Measurements from ENCODE around the gene CD48.
"Not testable (repeated sequence)": the region's sequence is repeated elsewhere in the genome, so short reads cannot be mapped to it uniquely, and the experiment has no call there.

The CD48 gene

GRCh38 chr1:160708801-160709200 is 2.8 kb downstream of the CD48 start:
- no peak for TF ChIP-seq CTCF (IDR thresholded peaks at IDR 0.05; ENCODE audit: low read depth, low read length, missing control alignments)
- DNase-seq (ENCODE audit: low read depth), result no peak
- peak overlapping the region; percentile 97 for H3K4me3 ChIP-seq (ENCODE audit: low read depth, low read length)

- no peak for TF ChIP-seq CTCF (IDR thresholded peaks at IDR 0.05; ENCODE audit: low read depth, low read length, missing control alignments)
- no peak for DNase-seq (ENCODE audit: low read depth)
- H3K4me3 ChIP-seq (ENCODE audit: low read depth, low read length), result peak overlapping the region; percentile 97
Measured at GRCh38 chr1:160708118-160708517, 3.5 kb downstream of the CD48 start.

- no peak for TF ChIP-seq CTCF (IDR thresholded peaks at IDR 0.05; ENCODE audit: low read depth, low read length, missing control alignments)
- H3K4me3 ChIP-seq (ENCODE audit: low read depth, low read length), result peak overlapping the region; percentile 97
Measured at GRCh38 chr1:160707236-160708064, 4.2 kb downstream of the CD48 start.

GRCh38 chr1:160706526-160707235 is 4.9 kb downstream of the CD48 start:
- TF ChIP-seq CTCF (IDR thresholded peaks at IDR 0.05; ENCODE audit: low read depth, low read length, missing control alignments), result no peak
- DNase-seq (ENCODE audit: low read depth), result no peak
- peak overlapping the region; percentile 97 for H3K4me3 ChIP-seq (ENCODE audit: low read depth, low read length)

More at GRCh38 chr1:160707236-160708064, 4.2 kb downstream of the CD48 start:
- no peak for DNase-seq (ENCODE audit: low read depth)

- no peak for DNase-seq (ENCODE audit: low read depth)
- TF ChIP-seq CTCF (IDR thresholded peaks at IDR 0.05; ENCODE audit: low read depth, low read length, missing control alignments), result peak; percentile 18
- H3K4me3 ChIP-seq (ENCODE audit: low read depth, low read length), result peak overlapping the region; percentile 35; the same call in 1 of the 2 replicates
Measured at GRCh38 chr1:160705742-160706141, 5.9 kb downstream of the CD48 start.

- not testable (repeated sequence) for DNase-seq (ENCODE audit: low read depth)
- H3K4me3 ChIP-seq (ENCODE audit: low read depth, low read length), result peak overlapping the region; percentile 11; the same call in 1 of the 2 replicates
Measured at GRCh38 chr1:160705212-160705621, 6.4 kb downstream of the CD48 start.

- TF ChIP-seq CTCF (IDR thresholded peaks at IDR 0.05; ENCODE audit: low read depth, low read length, missing control alignments), result no peak
- no peak for DNase-seq (ENCODE audit: low read depth)
Measured at GRCh38 chr1:160704250-160704649, 7.4 kb downstream of the CD48 start.

More at GRCh38 chr1:160704250-160704649, 7.4 kb downstream of the CD48 start:
- H3K4me3 ChIP-seq (ENCODE audit: low read depth, low read length), result no peak overlapping the region

All from GM12864 (cell line).